Psoas muscle (tissue), 8 donors: ENCODE data around the gene METTL18. TPM values are rescaled to one million over a fixed set of nuclear protein-coding genes. Genes with fewer than 3 reads are reported as not detected.

Source experiments
- ATAC-seq, 4 donors: fragments of 200-7000 bp; cut with Tn5 transposase; one replicate each; pipeline ENCODE4 v1.9.1; 2020; ENCODE audit warnings: moderate library complexity in 3 of 4, mild to moderate bottlenecking in 2 of 4
- DNase-seq, 2 donors: peaks; one replicate each; pipeline ENCODE4 v3.0.0-alpha.2; 2020
- H3K27ac ChIP-seq: fragments of 200-600 bp; one replicate; pipeline ENCODE4 v1.8.0; 2022
- H3K27me3 ChIP-seq, 3 donors: fragments of 200-600 bp in 1 of 3; one replicate each; pipeline versions ENCODE4 v1.6.1 to v1.8.0; 2013 to 2022; ENCODE audit warnings: low read length in 2 of 3, mild to moderate bottlenecking in 2 of 3, moderate library complexity in 1 of 3; ENCODE audit not compliant: insufficient read depth in 3 of 3
- H3K36me3 ChIP-seq, 2 donors: fragments of 200-600 bp in 1 of 2; one replicate each; pipeline versions ENCODE4 v1.6.1 to v1.8.0; 2013 to 2022; ENCODE audit warnings: low read depth in 1 of 2, mild to moderate bottlenecking in 1 of 2, moderate library complexity in 1 of 2; ENCODE audit not compliant: insufficient read depth in 1 of 2
- H3K4me1 ChIP-seq: fragments of 200-600 bp; one replicate; pipeline ENCODE4 v1.8.0; 2022
- H3K4me3 ChIP-seq: fragments of 200-600 bp; one replicate; pipeline ENCODE4 v1.8.0; 2022; ENCODE audit warnings: mild to moderate bottlenecking
- H3K9me3 ChIP-seq: fragments of 200-600 bp; one replicate; pipeline ENCODE4 v1.8.0; 2022
- WGBS, 3 donors: extraction: QIAGEN DNeasy Blood & Tissue Kit; methylation state at CpG; one replicate each; pipeline versions ENCODE4 v1.1.6 to v1.1.7; 2013; 5-methylcytosine and 5-hydroxymethylcytosine counted together
- intact Hi-C, 2 donors: fragments of 100-400 bp; cut with DNase I; formaldehyde crosslinking; loops; one replicate each; pipeline versions ENCODE4 v1.11.0 to v1.14.2; 2022
- polyA plus RNA-seq, 3 donors: library from polyadenylated mRNA; stranded (reverse); fragments of 200-250 nt; gene quantifications; one replicate each; pipeline ENCODE4 v1.2.3, GENCODE V29; 2013
- total RNA-seq, 4 donors: library from RNA; stranded (reverse); fragmentation: NEBNext Ultra II Directional in 2 of 4; extraction: Animal tissue kit (Norgen Biotek cat#: 25700) in 2 of 4; gene quantifications; one replicate each; pipeline versions ENCODE4 v1.2.1 to v1.2.4, GENCODE V29; 2021 to 2023
- TF ChIP-seq, protein P1 (sequence below): fragments of 200-600 bp; IDR thresholded peaks from one replicate; pipeline ENCODE4 v1.8.0; 2022; ENCODE audit warnings: antibody characterized with exemption
- donor health status: healthy with polysubstance abuse.
- donor health status: DM: no; HTN: no; CAD: no; lungs with moderate emphysema.
- donor health status: Bipolar disorder and iron deficiency.
- donor health status: healthy.
- donor health status: DM: yes; HTN: yes; CAD: no.
- donor health status: DM: no; HTN: no; CAD: no.
- donor health status: DM: no; HTN: no; CAD: no.
- donor health status: DM: yes; HTN: yes; CAD: no.

METTL18 gene
- total and polyA plus RNA-seq, 7 donors, result 3.4 to 8.4 (median 4.8) TPM

DNA sequence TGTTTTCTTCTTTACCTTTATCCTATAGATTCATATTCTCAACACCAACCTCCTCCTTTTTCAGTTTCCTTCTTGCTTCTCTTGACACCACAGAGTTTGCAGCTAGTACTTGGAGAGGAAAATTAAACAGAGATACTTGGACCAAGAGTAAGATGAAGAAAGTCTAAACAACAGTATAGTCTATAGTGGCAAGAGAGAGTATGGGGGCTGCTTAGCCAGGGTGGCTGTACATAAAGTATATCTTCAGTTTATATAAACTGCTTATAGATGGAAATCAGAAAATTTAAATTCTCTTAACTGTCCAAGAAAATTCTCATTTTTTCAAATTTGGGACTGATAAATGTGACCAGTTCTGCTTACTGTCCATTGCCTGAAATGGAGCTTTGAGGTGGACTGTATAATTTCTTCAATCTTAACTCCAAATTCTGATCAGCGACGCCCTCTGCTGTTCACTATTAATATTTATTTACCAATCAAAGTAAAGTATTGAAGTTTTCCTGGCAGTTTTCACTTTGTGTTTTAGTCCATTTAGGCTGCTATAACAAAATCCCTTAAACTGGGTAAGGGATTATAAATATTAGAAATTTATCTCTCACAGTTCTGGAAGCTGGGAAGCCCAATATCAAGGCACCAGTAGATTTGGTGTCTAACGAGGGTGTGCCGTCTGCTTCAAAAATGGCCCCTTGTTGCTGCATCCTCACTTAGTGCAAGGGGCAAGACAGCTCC is 14.8 kb upstream of the METTL18 start:
- DNase-seq, result no peak
- Histone ChIP-seq H3K36me3 (peaks cover 0 to 45% of the 10 kb centered on the region in 2 donors), H3K27ac (no peak overlapping the region), H3K27me3 (no peaks in the 10 kb centered on the region), H3K4me3 (no peak overlapping the region), H3K4me1 (no peaks in the 10 kb centered on the region), H3K9me3 (no peaks in the 10 kb centered on the region)
- intact Hi-C loops, result loop anchor here in 1 of 2 donors (5.0 to 10.0 kb wide), 2 partner anchors 205 to 257 kb away; no protein-coding TSS in a partner anchor
- TF ChIP-seq, protein P1, sequence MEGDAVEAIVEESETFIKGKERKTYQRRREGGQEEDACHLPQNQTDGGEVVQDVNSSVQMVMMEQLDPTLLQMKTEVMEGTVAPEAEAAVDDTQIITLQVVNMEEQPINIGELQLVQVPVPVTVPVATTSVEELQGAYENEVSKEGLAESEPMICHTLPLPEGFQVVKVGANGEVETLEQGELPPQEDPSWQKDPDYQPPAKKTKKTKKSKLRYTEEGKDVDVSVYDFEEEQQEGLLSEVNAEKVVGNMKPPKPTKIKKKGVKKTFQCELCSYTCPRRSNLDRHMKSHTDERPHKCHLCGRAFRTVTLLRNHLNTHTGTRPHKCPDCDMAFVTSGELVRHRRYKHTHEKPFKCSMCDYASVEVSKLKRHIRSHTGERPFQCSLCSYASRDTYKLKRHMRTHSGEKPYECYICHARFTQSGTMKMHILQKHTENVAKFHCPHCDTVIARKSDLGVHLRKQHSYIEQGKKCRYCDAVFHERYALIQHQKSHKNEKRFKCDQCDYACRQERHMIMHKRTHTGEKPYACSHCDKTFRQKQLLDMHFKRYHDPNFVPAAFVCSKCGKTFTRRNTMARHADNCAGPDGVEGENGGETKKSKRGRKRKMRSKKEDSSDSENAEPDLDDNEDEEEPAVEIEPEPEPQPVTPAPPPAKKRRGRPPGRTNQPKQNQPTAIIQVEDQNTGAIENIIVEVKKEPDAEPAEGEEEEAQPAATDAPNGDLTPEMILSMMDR, result peak; percentile 52
- ATAC-seq, result no peak
- 65 to 68% (median 66%) methylated on average over 4 of the region's 4 CpGs for WGBS, 3 donors

DNA sequence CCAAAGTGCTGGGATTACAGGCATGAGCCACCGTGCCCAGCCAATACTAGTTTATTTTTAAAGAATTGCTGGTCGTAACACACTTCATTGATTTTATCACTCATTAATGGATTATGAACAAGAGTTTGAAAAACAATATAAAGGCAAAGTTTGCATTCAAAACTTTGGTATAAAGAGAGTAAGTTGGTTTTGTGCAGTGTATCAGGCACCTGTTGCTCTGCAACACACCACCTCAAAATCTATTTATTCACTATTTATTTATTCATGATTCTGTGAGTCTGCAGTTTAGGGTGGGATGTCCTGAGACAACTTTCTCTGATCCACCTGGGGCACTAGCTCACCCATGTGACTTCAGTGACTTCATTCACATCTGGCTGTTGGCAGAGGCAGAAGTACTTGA is 10.2 kb upstream of the METTL18 start:
- H3K27me3 ChIP-seq, result no peaks in the 10 kb centered on the region
- DNase-seq (no peak), ATAC-seq (no peak)
- intact Hi-C loops, result loop anchor here in 1 of 2 donors (10.0 kb wide), 1 partner anchor 200 kb away; no protein-coding TSS in a partner anchor
- WGBS, 3 donors, result 91 to 97% (median 96%) methylated on average over 2 of the region's 2 CpGs
- no peaks in the 10 kb centered on the region for H3K9me3 ChIP-seq
- peaks cover 0 to 69% of the 10 kb centered on the region in 2 donors for H3K36me3 ChIP-seq
- no peaks in the 10 kb centered on the region for H3K4me1 ChIP-seq
- no peak overlapping the region for H3K27ac ChIP-seq
- no peak overlapping the region for H3K4me3 ChIP-seq
- TF ChIP-seq, protein P1, result no peak

DNA sequence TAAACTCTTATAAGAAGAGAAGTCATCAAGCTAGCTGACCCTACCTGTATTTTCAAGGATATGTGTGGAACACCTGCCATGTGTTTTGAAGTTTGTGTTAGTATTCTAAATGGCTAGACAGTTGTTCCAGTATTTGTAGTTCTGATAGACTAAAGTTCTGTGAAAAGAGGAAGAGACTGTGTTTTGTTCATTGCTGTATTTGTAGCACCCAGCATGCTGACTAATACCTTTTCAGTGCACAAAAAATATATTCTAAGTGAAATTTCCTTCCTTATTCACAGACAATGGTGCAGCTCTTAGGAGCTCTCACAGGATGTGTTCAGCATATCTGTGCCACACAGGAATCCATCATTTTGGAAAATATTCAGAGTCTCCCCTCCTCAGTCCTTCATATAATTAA is 8.2 kb upstream of the METTL18 start:
- H3K4me3 ChIP-seq, result no peak overlapping the region
- peaks cover 0 to 57% of the 10 kb centered on the region in 2 donors for H3K36me3 ChIP-seq
- DNase-seq, result no peak
- H3K27ac ChIP-seq, result no peak overlapping the region
- intact Hi-C loops, result loop anchor here in 1 of 2 donors (10.0 kb wide), 1 partner anchor 198 kb away; no protein-coding TSS in a partner anchor
- H3K9me3 ChIP-seq, result no peaks in the 10 kb centered on the region
- H3K4me1 ChIP-seq, result no peaks in the 10 kb centered on the region
- no peak for ATAC-seq
- no peaks in the 10 kb centered on the region for H3K27me3 ChIP-seq
- TF ChIP-seq, protein P1, result no peak

DNA sequence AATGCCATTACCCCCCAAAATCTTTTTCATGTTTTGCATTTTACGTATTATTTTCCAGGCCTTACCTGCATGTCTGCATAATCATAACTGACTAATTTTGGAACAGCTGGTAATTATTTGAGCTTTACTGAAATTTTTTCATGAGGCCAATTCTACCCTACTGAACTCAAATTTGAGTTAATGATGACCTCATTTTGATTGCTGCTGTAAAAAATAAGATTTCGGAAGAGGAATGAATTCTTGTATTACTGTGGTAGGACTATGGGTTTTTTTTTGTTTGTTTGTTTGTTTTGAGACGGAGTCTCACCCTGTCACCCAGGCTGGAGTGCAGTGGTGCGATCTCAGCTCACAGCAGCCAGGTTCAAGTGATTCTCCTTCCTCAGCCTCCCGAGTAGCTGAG is 2.6 kb upstream of the METTL18 start:
- H3K4me1 ChIP-seq, result peaks cover 23% of the 10 kb centered on the region
- no peak overlapping the region for H3K27ac ChIP-seq
- intact Hi-C loops, result loop anchor here in 1 of 2 donors (5.0 kb wide), 1 partner anchor 95 kb away; the partner anchor contains the start of gene SCYL3
- DNase-seq (no peak), ATAC-seq (no peak)
- TF ChIP-seq, protein P1, result no peak
- H3K4me3 ChIP-seq, result no peak overlapping the region
- H3K9me3 ChIP-seq, result no peaks in the 10 kb centered on the region
- WGBS, 3 donors, result 96 to 98% (median 97%) methylated on average over 5 of the region's 5 CpGs
- H3K36me3 ChIP-seq, result peaks cover 0 to 16% of the 10 kb centered on the region in 2 donors
- H3K27me3 ChIP-seq, result no peaks in the 10 kb centered on the region
